HUES64 (cell line): ENCODE results near the gene ANKRD28.
"Not testable (repeated sequence)": the region's sequence is repeated elsewhere in the genome, so short reads cannot be mapped to it uniquely, and the experiment has no call there.

Experiments used
- H3K27ac ChIP-seq: 2 replicates; pipeline ENCODE4 v1.7.0; 2013; ENCODE audit warnings: low read depth, low read length, inconsistent platforms
- H3K27me3 ChIP-seq: 2 replicates; pipeline ENCODE4 v1.6.1; 2013; ENCODE audit warnings: mild to moderate bottlenecking, low read length; ENCODE audit not compliant: insufficient read depth
- H3K36me3 ChIP-seq: 2 replicates; pipeline ENCODE4 v1.6.1; 2013; ENCODE audit warnings: mild to moderate bottlenecking, low read length; ENCODE audit not compliant: insufficient read depth
- H3K4me1 ChIP-seq: 2 replicates; pipeline ENCODE4 v1.6.1; 2013; ENCODE audit warnings: mild to moderate bottlenecking, low read length, moderate library complexity; ENCODE audit not compliant: insufficient read depth
- H3K4me3 ChIP-seq: 2 replicates; pipeline ENCODE4 v1.5.1; 2013; ENCODE audit warnings: mild to moderate bottlenecking, low read length, moderate library complexity
- H3K9ac ChIP-seq: 2 replicates; pipeline ENCODE4 v1.6.1; 2013; ENCODE audit warnings: mild to moderate bottlenecking, low read depth, low read length
- H3K9me3 ChIP-seq: 2 replicates; pipeline ENCODE4 v1.6.1; 2013; ENCODE audit warnings: low read depth, low read length; ENCODE audit not compliant: insufficient read depth
- WGBS: fragments of 150-250, 120-280 bp; methylation state at CpG from one replicate; pipeline ENCODE4 v1.1.7; 2013; ENCODE audit warnings: missing lambda C conversion rate; 5-methylcytosine and 5-hydroxymethylcytosine counted together

The ANKRD28 gene

DNA sequence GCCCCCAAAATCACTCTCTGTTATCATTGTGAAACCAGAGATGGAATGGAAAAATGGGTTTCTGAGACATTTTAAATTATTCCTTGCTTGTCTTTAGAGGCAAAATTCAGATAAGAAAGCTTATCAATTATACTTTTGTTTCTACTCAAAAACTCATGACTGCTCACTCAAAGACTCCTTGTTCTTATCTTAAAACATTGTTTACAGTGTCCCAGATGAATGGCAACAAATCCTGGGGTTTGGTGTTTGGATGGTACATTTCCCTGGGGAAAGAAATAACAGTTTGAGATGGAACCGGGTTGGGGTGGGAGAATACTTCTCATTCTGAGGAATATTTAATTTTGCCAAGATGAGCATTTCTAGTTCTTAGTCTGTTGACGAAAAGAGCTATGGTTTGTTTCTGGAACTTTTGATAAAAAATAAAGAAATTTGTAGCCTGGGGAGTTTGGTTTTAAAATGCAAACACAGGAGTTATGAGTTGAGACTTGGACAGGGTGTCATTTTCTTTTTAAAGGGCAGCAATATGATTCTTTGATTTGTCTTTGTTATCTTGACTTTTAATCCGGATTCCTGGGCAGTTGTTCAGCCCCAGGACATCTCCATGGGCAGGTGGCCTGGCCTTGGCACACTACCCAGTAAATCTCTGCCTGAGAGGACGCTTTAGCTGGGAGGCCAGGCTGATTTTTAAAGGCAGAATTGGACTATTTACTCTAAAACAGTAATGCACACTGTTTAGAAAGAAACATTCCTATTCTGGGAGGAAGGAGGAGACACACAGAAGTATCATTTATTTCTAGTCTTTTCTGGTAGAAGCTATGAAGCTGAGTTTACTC, 163.8 kb downstream of the ANKRD28 start:
- H3K9me3 ChIP-seq: no peaks in the 10 kb centered on the region
- no peaks in the 10 kb centered on the region for H3K27me3 ChIP-seq
- peak overlapping the region; percentile 9; the same call in 1 of the 2 replicates for H3K9ac ChIP-seq
- no peaks in the 10 kb centered on the region; the same call in 1 of the 2 replicates for H3K36me3 ChIP-seq
- whole genome bisulfite sequencing: 87% methylated on average over 3 of the region's 4 CpGs
- H3K4me3 ChIP-seq: no peak overlapping the region
- H3K27ac ChIP-seq: peak overlapping the region; percentile 80
- H3K4me1 ChIP-seq: peaks cover 62% of the 10 kb centered on the region

DNA sequence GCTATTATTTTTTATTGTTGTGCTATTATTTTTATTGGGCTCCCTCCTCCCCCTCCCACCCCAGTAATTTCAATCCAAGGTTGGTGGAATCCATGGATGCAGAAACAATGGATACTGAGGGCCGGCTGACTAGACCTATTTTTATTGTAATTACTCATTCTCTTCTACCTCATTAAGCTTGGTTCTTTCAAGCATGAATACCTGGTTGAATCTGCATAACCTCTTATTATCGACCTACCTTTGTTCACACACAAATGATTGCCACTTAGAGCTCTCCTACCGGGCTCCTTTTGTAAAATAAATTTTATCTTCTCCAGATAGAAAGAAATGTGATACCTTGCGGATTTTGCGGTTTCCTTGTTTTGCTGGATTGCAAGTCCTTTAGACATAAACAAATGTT, 164.6 kb downstream of the ANKRD28 start:
- Histone ChIP-seq H3K9ac (no peak overlapping the region; the same call in 1 of the 2 replicates), H3K4me3 (no peak overlapping the region), H3K27me3 (no peaks in the 10 kb centered on the region), H3K9me3 (no peaks in the 10 kb centered on the region), H3K4me1 (peaks cover 62% of the 10 kb centered on the region), H3K36me3 (no peaks in the 10 kb centered on the region; the same call in 1 of the 2 replicates), H3K27ac (peak overlapping the region; percentile 80; the same call in 1 of the 2 replicates)
- 42% methylated on average over 4 of the region's 5 CpGs for WGBS

DNA sequence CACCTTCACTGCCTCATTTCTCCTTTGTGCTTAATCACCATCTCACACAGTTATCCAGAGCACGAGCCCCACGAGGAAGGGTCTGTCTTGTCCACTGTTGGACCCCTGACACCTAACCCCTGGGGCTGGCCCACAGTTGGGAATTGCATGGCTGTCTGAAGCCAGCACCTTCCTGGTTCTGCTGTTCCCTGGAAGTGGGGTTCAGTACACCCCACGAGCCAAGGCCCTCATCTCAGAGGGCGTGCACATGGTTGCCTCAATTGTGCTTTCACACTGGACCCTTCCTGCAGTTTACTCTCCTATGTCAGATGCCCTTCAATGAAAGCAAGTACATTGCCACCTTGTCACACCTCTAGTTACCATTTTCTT, 165.6 kb downstream of the ANKRD28 start:
- peak overlapping the region; percentile 76; the same call in 1 of the 2 replicates for H3K27ac ChIP-seq
- no peaks in the 10 kb centered on the region for H3K27me3 ChIP-seq
- no peaks in the 10 kb centered on the region; the same call in 1 of the 2 replicates for H3K36me3 ChIP-seq
- no peaks in the 10 kb centered on the region for H3K9me3 ChIP-seq
- peaks cover 62% of the 10 kb centered on the region for H3K4me1 ChIP-seq
- H3K9ac ChIP-seq: no peak overlapping the region
- WGBS: 90% methylated on average over 4 of the region's 4 CpGs
- no peak overlapping the region for H3K4me3 ChIP-seq

DNA sequence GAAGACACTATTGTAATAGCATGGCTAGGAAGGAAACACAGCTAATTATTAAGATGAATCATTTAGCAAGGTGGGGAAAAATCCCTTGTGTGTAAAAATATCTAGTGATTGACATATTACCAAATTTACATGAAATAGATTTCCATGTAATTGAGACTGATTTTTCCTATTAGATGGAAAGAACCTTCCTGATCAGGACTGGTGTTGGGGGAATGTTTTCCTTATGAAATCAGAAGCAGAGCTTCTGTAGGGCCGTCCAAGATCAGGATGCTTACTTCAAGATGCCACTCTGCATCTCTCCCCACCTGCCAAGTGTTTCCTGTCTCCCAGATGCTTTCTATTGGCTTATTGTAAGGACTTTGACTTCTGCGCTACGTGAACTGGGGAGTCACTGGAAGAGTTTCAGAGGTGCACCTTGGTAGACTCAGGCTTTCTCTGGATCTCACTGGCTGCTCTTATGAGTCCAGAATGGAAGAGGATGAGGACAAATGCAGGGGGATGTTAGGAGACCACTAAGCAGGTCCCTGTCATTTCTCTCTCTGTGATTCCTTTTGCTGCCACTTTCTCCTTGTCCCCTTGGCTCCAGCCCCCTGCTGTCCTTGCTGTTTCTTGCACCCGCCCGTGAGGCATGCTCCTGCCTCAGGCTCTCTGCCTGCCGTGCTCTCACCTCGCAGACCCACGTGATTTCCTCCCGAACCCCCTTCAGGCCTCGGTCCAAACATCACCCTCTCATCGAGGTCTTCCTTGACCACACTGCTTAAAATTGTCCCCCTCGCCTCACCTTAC, 166.2 kb downstream of the ANKRD28 start:
- H3K4me3 ChIP-seq: no peak overlapping the region
- no peaks in the 10 kb centered on the region for H3K27me3 ChIP-seq
- H3K9me3 ChIP-seq: no peaks in the 10 kb centered on the region
- H3K9ac ChIP-seq: no peak overlapping the region
- H3K4me1 ChIP-seq: peaks cover 62% of the 10 kb centered on the region
- WGBS: 71% methylated on average over 12 of the region's 12 CpGs
- H3K27ac ChIP-seq: peak overlapping the region; percentile 76
- H3K36me3 ChIP-seq: no peaks in the 10 kb centered on the region; the same call in 1 of the 2 replicates

DNA sequence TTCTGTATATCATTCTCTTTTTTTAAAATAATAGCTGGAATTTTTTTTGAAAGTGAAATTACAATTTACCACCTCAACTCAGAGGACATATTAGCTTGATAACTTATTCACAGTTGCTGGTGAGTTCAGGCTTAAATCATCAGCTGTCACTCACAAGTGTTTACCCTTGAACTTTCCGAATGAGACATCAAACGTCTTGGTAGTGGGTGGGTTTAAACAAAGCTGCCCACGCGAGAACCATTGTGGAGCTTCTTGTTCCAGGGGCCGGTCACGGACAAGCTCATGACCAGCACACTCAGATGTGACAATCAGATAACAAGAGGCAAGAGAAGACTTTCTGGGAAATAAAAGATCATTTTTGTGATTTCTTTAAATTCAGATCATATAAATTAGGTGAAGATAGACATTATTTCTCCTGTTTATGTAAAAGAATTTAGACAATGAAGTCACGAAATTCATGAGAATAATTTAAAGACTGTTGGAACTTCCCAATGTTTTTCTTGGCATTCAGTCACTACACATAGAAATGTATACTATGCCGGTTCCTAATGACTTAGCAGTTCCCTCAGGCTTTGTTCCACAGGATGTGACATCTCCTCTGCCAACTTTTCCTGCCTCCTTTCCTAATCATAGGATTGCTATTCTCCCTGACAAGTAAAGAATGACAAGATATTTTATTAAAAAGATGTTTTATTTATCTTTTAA, 167.0 kb downstream of the ANKRD28 start:
- WGBS: 45% methylated on average over 8 of the region's 8 CpGs
- Histone ChIP-seq H3K36me3 (no peaks in the 10 kb centered on the region; the same call in 1 of the 2 replicates), H3K4me1 (peaks cover 56% of the 10 kb centered on the region), H3K9ac (no peak overlapping the region), H3K4me3 (no peak overlapping the region), H3K9me3 (no peaks in the 10 kb centered on the region), H3K27ac (0 out of 2 replicates have a peak overlapping the region, but pooled peaks have one; percentile 10), H3K27me3 (no peaks in the 10 kb centered on the region)

DNA sequence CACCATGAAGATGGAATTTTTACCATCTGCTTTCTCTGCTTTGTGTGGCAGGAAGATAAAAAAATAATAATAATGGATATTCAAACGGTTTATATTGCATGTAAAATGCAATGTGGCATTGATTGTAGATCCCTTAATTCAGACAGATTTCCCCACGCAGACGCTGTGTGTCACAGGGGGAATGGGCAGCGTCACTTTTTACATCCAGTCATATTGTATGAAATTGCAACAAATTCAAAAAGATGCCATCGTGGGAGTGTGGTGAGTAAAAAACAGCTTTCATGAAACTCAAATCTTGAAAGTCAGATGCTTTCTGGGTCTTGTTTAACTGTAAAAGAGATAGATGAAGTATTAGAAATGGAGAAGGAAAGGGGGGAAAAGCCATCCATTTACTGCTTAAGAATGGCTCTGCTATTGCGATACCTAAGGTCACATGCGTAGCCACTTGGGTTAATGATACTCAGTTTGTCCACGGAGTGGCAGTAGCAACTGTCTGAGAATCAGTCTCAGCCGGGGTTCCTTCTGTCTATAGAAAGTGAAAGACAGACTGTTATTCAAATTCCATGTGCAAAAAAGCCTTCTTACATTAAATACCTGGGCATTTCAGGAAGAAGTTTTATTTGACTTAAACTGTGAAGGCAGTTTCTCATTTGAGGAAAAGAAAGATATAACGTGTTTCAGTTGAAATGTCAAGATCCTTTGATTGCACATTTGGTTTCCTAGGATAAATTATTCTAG, 167.8 kb downstream of the ANKRD28 start:
- WGBS: 63% methylated on average over 10 of the region's 10 CpGs
- H3K27ac ChIP-seq: no peak overlapping the region
- H3K36me3 ChIP-seq: no peaks in the 10 kb centered on the region
- H3K4me3 ChIP-seq: no peak overlapping the region
- H3K27me3 ChIP-seq: no peaks in the 10 kb centered on the region
- H3K9ac ChIP-seq: no peak overlapping the region
- H3K9me3 ChIP-seq: no peaks in the 10 kb centered on the region
- peaks cover 53% of the 10 kb centered on the region for H3K4me1 ChIP-seq

DNA sequence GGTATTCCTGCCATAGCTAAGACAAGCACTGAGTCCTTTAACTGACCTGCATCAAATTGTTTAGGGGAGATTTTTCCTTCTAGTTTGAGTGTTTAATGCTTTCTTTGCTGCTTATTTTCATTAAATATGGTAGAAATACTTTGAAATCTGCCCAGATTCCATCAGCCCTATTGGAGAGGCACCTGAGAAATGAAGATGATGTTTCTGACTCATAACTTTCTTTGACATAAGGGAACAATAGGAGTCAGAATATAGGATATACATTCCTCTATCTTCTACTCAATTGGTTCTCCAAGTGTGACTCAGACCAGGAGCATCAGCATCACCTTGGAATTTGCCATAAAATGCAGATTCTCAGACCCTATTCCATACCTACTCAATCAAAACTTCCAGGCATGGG, 168.8 kb downstream of the ANKRD28 start:
- no peak overlapping the region for H3K9ac ChIP-seq
- no peaks in the 10 kb centered on the region for H3K9me3 ChIP-seq
- H3K4me3 ChIP-seq: no peak overlapping the region
- no peaks in the 10 kb centered on the region for H3K36me3 ChIP-seq
- H3K27me3 ChIP-seq: no peaks in the 10 kb centered on the region
- no peak overlapping the region for H3K27ac ChIP-seq
- peaks cover 43% of the 10 kb centered on the region for H3K4me1 ChIP-seq

DNA sequence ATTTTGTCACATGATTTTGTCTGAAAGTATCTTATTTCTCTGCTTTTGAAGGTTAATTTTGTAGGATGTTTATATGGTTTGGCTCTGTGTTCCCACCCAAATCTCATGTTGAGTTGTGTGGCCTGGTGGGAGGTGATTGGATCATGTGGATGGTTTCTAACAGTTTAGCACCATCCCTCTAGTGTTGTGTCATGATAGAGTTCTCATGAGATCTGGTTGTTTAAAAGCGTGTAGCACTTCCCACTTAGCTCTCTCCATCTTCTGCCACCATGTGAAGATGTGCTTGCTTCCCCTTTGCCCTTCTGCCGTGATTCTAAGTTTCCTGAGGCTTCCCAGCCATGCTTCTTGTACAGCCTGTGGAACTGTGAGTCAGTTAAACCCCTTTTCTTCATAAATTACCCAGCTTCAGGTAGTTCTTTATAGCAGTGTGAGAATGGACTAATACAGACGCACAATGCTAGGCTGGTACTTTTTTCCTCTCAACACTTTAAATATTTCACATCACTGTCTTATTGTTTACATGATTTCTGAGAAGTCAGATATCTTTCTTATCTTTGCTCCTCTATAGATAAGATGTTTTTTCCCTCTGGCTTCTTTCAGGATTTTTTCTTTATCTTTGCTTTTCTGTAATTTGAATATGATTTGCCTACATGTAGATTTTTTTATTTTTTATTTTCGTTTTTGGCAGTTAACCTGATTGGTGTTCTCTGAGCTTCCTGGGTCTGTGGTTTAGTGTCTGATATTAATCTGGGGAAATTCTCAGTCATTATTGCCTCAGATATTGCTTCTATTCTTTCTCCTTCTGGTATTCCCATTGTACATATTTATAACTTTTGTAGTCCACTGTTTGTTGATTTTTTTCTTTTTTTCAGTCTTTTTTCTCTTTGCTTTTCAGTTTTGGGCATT, 174.0 kb downstream of the ANKRD28 start:
- H3K27ac ChIP-seq: no peak overlapping the region
- no peak overlapping the region for H3K9ac ChIP-seq
- H3K4me1 ChIP-seq: no peaks in the 10 kb centered on the region
- peaks cover 21% of the 10 kb centered on the region for H3K9me3 ChIP-seq
- H3K4me3 ChIP-seq: no peak overlapping the region
- 0 out of 2 replicates have a peak, but pooled peaks cover 4% of the 10 kb centered on the region for H3K36me3 ChIP-seq
- no peaks in the 10 kb centered on the region for H3K27me3 ChIP-seq
- 85% methylated on average over 3 of the region's 4 CpGs for WGBS

DNA sequence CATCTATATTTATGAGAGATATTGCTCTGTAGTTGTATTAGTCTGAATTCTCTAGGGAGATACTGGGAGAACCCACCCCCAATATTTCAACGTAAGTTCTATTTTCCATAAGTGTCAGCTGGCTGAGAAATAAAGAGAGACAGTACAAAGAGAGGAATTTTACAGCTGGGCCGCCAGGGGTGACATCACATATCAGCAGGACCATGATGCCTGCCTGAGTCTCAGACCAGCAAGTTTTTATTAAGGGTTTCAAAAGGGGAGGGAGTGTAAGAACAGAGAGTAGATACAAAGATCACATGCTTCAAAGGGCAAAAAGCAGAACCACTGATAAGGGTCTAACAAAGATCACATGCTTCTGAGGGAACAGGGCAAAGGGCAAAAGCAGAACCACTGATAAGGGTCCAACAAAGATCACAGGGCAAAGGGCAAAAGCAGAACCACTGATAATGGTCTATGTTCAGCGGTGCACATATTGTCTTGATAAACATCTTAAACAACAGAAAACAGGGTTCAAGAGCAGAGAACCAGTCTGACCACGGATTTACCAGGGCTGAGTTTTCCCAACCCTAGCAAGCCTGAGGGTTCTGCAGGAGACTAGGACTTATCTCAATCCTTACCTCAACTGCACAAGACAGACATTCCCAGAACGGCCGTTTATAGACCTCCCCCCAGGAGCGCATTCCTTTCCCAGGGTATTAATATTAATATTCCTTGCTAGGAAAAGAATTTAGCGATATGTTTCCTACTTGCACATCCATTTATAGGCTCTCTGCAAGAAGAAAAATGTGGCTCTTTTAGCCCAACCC, 177.9 kb downstream of the ANKRD28 start:
- H3K9ac ChIP-seq, H3K36me3 ChIP-seq, H3K4me3 ChIP-seq, H3K4me1 ChIP-seq, H3K27ac ChIP-seq, H3K27me3 ChIP-seq: not testable (repeated sequence)
- H3K9me3 ChIP-seq: peaks cover 24% of the 10 kb centered on the region
- WGBS: 93% methylated on average over 6 of the region's 8 CpGs
